DND-41 (cell line): ENCODE data around the gene MLC1.

Source experiments
- ATAC-seq: fragments of 200-7000 bp; cut with Tn5 transposase; 3 replicates; pipeline ENCODE4 v1.9.1; 2021; ENCODE audit warnings: low read depth; ENCODE audit not compliant: insufficient read depth
- DNase-seq: peaks from one replicate; pipeline ENCODE4 v3.0.0-alpha.2; 2020
- H2AFZ ChIP-seq: 2 replicates; pipeline ENCODE4 v1.6.0; 2012; ENCODE audit warnings: low read depth, low read length
- H3K27ac ChIP-seq: 2 replicates; pipeline ENCODE4 v1.5.1; 2012; ENCODE audit warnings: low read length, inconsistent platforms
- H3K27me3 ChIP-seq: fragments of 200-600 bp; sonication (generic); 2 replicates; pipeline ENCODE4 v1.6.0; 2012; ENCODE audit warnings: low read length, mild to moderate bottlenecking, inconsistent platforms; ENCODE audit not compliant: insufficient read depth, poor library complexity
- H3K36me3 ChIP-seq: 2 replicates; pipeline ENCODE4 v1.5.1; 2012; ENCODE audit warnings: low read length, inconsistent platforms; ENCODE audit not compliant: insufficient read depth
- H3K4me1 ChIP-seq: 2 replicates; pipeline ENCODE4 v1.5.1; 2012; ENCODE audit warnings: mild to moderate bottlenecking, low read length; ENCODE audit not compliant: insufficient read depth
- H3K4me2 ChIP-seq: 2 replicates; pipeline ENCODE4 v1.6.0; 2012; ENCODE audit warnings: mild to moderate bottlenecking, moderate library complexity, low read length, inconsistent platforms; ENCODE audit not compliant: insufficient read depth
- H3K4me3 ChIP-seq, 2 experiments: fragments of 200-600 bp in 1 of 2; shearing (Covaris generic) in 1 of 2; 2 replicates each; pipeline ENCODE4 v1.5.1; 2012 to 2016; ENCODE audit warnings: inconsistent platforms in 2 of 2, low read length in 2 of 2, mild to moderate bottlenecking in 2 of 2, low read depth in 1 of 2, moderate library complexity in 1 of 2
- H3K79me2 ChIP-seq: 2 replicates; pipeline ENCODE4 v1.6.0; 2012; ENCODE audit warnings: low read length, inconsistent platforms; ENCODE audit not compliant: insufficient read depth
- H3K9ac ChIP-seq: 2 replicates; pipeline ENCODE4 v1.6.0; 2012; ENCODE audit warnings: low read depth, mild to moderate bottlenecking, inconsistent platforms, low read length, moderate library complexity
- H3K9me3 ChIP-seq: 2 replicates; pipeline ENCODE4 v1.5.1; 2012; ENCODE audit warnings: low read length, moderate library complexity, mild to moderate bottlenecking, inconsistent platforms; ENCODE audit not compliant: insufficient read depth, severe bottlenecking
- H4K20me1 ChIP-seq: 2 replicates; pipeline ENCODE4 v1.6.0; 2012; ENCODE audit warnings: low read length; ENCODE audit not compliant: insufficient read depth
- EZH2 ChIP-seq: IDR thresholded peaks from 3 replicates; pipeline ENCODE4 v1.6.1; 2012; ENCODE audit warnings: borderline replicate concordance, low read depth, mild to moderate bottlenecking, moderate library complexity, low read length, inconsistent platforms; ENCODE audit not compliant: severe bottlenecking
- TF ChIP-seq, protein P1 (sequence below): IDR thresholded peaks from 2 replicates; pipeline ENCODE4 v1.5.1; 2012; ENCODE audit warnings: borderline replicate concordance, low read length, moderate library complexity, mild to moderate bottlenecking; ENCODE audit not compliant: poor library complexity, severe bottlenecking; ENCODE audit errors: extremely low read depth

Gene MLC1

DNA sequence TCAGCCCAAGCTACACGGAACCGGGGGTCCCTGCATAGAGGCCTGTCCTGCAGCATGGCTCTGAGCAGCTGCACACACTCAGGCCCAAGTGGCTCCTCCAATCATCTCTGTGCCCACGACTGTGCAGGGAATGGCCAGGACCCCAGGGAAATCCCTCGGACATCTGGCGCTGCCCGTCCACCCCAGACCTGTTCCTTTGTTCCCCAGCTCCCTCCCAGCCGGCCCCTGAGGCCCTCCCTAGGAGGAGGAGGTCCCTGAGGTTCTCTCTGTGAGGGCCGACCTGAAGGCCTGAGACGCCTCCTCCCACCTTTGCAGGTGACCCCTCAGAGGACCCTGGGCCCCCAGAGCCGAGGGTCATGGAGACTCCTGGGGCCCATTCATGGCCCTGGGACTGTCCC, 1.1 kb downstream of the MLC1 start:
- H3K36me3 ChIP-seq: no peaks in the 10 kb centered on the region
- ATAC-seq (no peak), DNase-seq (no peak)
- TF ChIP-seq EZH2: no peak
- TF ChIP-seq, protein P1, sequence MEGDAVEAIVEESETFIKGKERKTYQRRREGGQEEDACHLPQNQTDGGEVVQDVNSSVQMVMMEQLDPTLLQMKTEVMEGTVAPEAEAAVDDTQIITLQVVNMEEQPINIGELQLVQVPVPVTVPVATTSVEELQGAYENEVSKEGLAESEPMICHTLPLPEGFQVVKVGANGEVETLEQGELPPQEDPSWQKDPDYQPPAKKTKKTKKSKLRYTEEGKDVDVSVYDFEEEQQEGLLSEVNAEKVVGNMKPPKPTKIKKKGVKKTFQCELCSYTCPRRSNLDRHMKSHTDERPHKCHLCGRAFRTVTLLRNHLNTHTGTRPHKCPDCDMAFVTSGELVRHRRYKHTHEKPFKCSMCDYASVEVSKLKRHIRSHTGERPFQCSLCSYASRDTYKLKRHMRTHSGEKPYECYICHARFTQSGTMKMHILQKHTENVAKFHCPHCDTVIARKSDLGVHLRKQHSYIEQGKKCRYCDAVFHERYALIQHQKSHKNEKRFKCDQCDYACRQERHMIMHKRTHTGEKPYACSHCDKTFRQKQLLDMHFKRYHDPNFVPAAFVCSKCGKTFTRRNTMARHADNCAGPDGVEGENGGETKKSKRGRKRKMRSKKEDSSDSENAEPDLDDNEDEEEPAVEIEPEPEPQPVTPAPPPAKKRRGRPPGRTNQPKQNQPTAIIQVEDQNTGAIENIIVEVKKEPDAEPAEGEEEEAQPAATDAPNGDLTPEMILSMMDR: no peak
- peaks cover 5% of the 10 kb centered on the region for H3K27me3 ChIP-seq
- no peaks in the 10 kb centered on the region for H4K20me1 ChIP-seq
- H3K9me3 ChIP-seq: no peaks in the 10 kb centered on the region
- no peak overlapping the region for H3K27ac ChIP-seq
- H3K4me3 ChIP-seq: no peak overlapping the region
- no peak overlapping the region for H2AFZ ChIP-seq
- H3K9ac ChIP-seq: no peak overlapping the region
- no peak overlapping the region for H3K4me2 ChIP-seq
- no peaks in the 10 kb centered on the region for H3K79me2 ChIP-seq
- H3K4me1 ChIP-seq: no peaks in the 10 kb centered on the region

DNA sequence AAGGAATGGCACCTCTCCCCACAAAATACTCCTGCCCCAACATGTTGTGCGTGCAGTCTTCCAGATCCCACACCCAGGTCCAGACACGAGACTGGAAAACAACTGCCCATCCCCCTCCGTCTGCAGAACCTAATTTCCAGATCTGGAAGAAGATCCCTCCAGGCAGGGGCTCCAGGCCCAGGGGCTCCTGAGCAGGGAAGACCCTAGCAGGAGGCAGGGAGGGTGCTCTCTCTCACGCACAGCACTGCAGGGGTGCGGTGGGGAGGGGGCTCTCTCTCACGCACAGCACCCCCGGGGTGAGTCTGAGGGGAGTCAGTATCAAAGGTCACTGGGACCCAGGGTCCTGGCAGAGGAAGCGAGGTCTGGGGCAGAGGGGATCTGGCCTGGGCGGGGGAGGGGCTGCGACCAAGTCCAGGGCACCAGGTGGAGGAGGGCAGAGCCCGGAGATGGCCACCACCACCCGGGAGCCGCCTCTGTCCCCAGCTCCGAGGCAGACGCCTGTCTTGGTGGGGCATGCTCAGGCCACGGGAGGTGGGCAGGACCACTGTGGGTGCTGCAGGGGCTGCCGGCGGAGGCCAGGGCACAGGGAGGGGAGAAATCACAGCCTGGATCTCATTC, 1.7 kb downstream of the MLC1 start:
- ATAC-seq (no peak), DNase-seq (no peak)
- H3K9me3 ChIP-seq: no peaks in the 10 kb centered on the region
- H3K4me2 ChIP-seq: no peak overlapping the region
- H3K36me3 ChIP-seq: no peaks in the 10 kb centered on the region
- no peak overlapping the region for H2AFZ ChIP-seq
- H4K20me1 ChIP-seq: no peaks in the 10 kb centered on the region
- no peaks in the 10 kb centered on the region for H3K4me1 ChIP-seq
- H3K9ac ChIP-seq: no peak overlapping the region
- TF ChIP-seq EZH2: no peak
- TF ChIP-seq, protein P1: no peak
- no peak overlapping the region for H3K4me3 ChIP-seq
- peaks cover 5% of the 10 kb centered on the region for H3K27me3 ChIP-seq
- H3K27ac ChIP-seq: no peak overlapping the region
- no peaks in the 10 kb centered on the region for H3K79me2 ChIP-seq

DNA sequence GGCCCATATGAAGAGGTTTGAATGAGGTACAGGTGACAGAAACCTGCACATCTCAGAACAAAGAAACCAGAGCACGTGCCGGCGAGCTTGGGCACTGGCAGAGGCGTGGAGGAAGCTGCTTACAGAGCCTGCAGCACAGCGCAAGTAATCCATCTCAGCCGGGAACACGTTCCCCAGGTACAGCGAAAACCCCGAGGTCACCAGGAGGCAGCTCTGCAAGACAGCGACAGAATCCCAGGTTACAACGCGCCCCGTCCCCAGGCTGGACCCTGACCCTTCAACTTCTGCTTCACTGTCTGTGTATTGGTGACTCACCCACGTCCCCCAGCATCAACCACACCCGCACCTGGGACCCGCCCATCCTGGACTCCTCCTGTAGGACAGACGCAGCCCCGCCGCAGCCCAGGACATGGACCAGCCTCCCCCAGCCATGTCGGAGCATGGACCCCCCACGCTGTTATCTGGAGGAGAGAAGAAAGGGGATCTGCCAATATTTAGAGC, 2.2 kb downstream of the MLC1 start:
- Histone ChIP-seq H2AFZ (no peak overlapping the region), H3K27ac (no peak overlapping the region), H3K79me2 (no peaks in the 10 kb centered on the region), H3K4me2 (no peak overlapping the region), H3K4me1 (no peaks in the 10 kb centered on the region), H3K27me3 (peaks cover 5% of the 10 kb centered on the region), H4K20me1 (no peaks in the 10 kb centered on the region), H3K9ac (no peak overlapping the region), H3K4me3 (no peak overlapping the region), H3K9me3 (no peaks in the 10 kb centered on the region), H3K36me3 (no peaks in the 10 kb centered on the region)
- DNase-seq (no peak), ATAC-seq (no peak)
- TF ChIP-seq, protein P1: no peak
- no peak for TF ChIP-seq EZH2
